K562 (cell line): Measurements from ENCODE around the gene MPZL1. TPM values are rescaled to one million over a fixed set of nuclear protein-coding genes. Genes with fewer than 3 reads are reported as not detected.
A peak's percentile ranks its signal among the peaks of the same experiment; 100 is the strongest.

Experiments
- ATF7 ChIP-seq: fragments of 450-650 bp; IDR thresholded peaks from 2 replicates; pipeline ENCODE4 v1.7.1; 2014; ENCODE audit warnings: mild to moderate bottlenecking, moderate library complexity
- BCLAF1 ChIP-seq, 2 experiments: fragments of 450-650 bp in 1 of 2; IDR thresholded peaks; 2 replicates each; pipeline ENCODE4 v1.6.1; 2011 to 2017; ENCODE audit warnings: low read depth in 2 of 2, antibody characterized with exemption in 1 of 2, borderline replicate concordance in 1 of 2, low read length in 1 of 2, mild to moderate bottlenecking in 1 of 2, mixed read lengths in 1 of 2; ENCODE audit not compliant: control insufficient read depth in 1 of 2
- CBX3 ChIP-seq, 2 experiments: IDR thresholded peaks; 1 replicate in 1 of 2; 2 replicates in 1 of 2; pipeline ENCODE4 v1.6.1; 2012; ENCODE audit warnings: inconsistent platforms in 2 of 2, low read length in 2 of 2, borderline replicate concordance in 1 of 2, control low read depth in 1 of 2
- CGGBP1 ChIP-seq: fragments of 250-450 bp; sonication (Bioruptor Pico); IDR thresholded peaks from 2 replicates; pipeline ENCODE4 v1.9.0; 2021; ENCODE audit warnings: mild to moderate bottlenecking
- CHAMP1 ChIP-seq: fragments of 450-650 bp; IDR thresholded peaks from 2 replicates; pipeline ENCODE4 v1.6.1; 2016; ENCODE audit warnings: mild to moderate bottlenecking
- FOXA1 ChIP-seq: fragments of 450-650 bp; IDR thresholded peaks from 2 replicates; pipeline ENCODE4 v1.6.1; 2016; ENCODE audit warnings: mild to moderate bottlenecking, borderline replicate concordance
- FOXJ2 ChIP-seq: fragments of 200-800 bp; sonication (Bioruptor generic); IDR thresholded peaks from 2 replicates; pipeline ENCODE4 v1.6.1; 2016; ENCODE audit warnings: missing genetic modification characterization, missing compliant biosample characterization
- MAZ ChIP-seq, 2 experiments: fragments of 450-650 bp in 1 of 2; sonication (generic) in 1 of 2; formaldehyde crosslinking; IDR thresholded peaks in 1 of 2; conservative IDR thresholded peaks in 1 of 2; 2 replicates each; pipeline versions ENCODE4 v1.4.0 to v1.5.0; 2020; ENCODE audit warnings: mild to moderate bottlenecking in 1 of 2, missing genetic modification reagents in 1 of 2
- NCOA2 ChIP-seq, 2 experiments: fragments of 450-650 bp; IDR thresholded peaks; 2 replicates each; pipeline ENCODE4 v1.6.1; 2018; ENCODE audit warnings: mild to moderate bottlenecking in 2 of 2, moderate library complexity in 1 of 2; ENCODE audit not compliant: partially characterized antibody in 2 of 2
- POLR3A ChIP-seq: IDR thresholded peaks from 2 replicates; pipeline ENCODE4 v1.6.1; 2011; ENCODE audit warnings: borderline replicate concordance, mild to moderate bottlenecking, moderate library complexity; ENCODE audit not compliant: insufficient read length, insufficient read depth; ENCODE audit errors: extremely low read depth
- SLC30A9 ChIP-seq: fragments of 250-450 bp; sonication (Bioruptor Pico); IDR thresholded peaks from 2 replicates; pipeline ENCODE4 v1.8.0; 2022; ENCODE audit warnings: mild to moderate bottlenecking, moderate library complexity
- SMAD3 ChIP-seq: fragments of 450-650 bp; formaldehyde crosslinking; conservative IDR thresholded peaks from 2 replicates; pipeline ENCODE4 v1.4.0; 2020; ENCODE audit warnings: mild to moderate bottlenecking
- ZNF224 ChIP-seq: sonication (generic); formaldehyde crosslinking; IDR thresholded peaks from 2 replicates; pipeline ENCODE4 v1.8.0; 2022; ENCODE audit warnings: mild to moderate bottlenecking, missing genetic modification reagents
- ZNF324 ChIP-seq: fragments of 250-450 bp; sonication (Bioruptor Pico); IDR thresholded peaks from 2 replicates; pipeline ENCODE4 v1.4.0; 2020; ENCODE audit warnings: mild to moderate bottlenecking
- ZNF518B ChIP-seq: fragments of 250-450 bp; sonication (Bioruptor Pico); IDR thresholded peaks from 2 replicates; pipeline ENCODE4 v1.5.0; 2021; ENCODE audit warnings: mild to moderate bottlenecking, moderate library complexity
- ZNF696 ChIP-seq: fragments of 250-450 bp; sonication (Bioruptor Pico); conservative IDR thresholded peaks from 2 replicates; pipeline ENCODE4 v1.4.0; 2020; ENCODE audit warnings: mild to moderate bottlenecking, moderate library complexity
- polyA plus RNA-seq, 8 experiments: library from polyadenylated mRNA; depleted of rRNA in 4 of 8; stranded (reverse) in 5 of 8; unstranded in 3 of 8; fragments of >200 nt; fragmentation: Nextera tagmentation in 2 of 8; fragmentation: Illumina TruSeq in 1 of 8; extraction: Ambion mirVana in 2 of 8; extraction: Trizol in 1 of 8; gene quantifications; 2 replicates each; pipeline versions ENCODE4 v1.2.1 to v1.2.3, GENCODE V29; 2011 to 2014; ENCODE audit warnings: inconsistent platforms in 1 of 8, missing spikeins in 1 of 8
- total RNA-seq, 7 experiments: library from RNA; depleted of rRNA in 6 of 7; stranded (reverse); fragments of >200 nt in 6 of 7; fragmentation: Illumina TruSeq in 2 of 7; extraction: Trizol in 2 of 7; gene quantifications; 2 replicates each; pipeline versions ENCODE4 v1.2.1 to v1.2.3, GENCODE V29; 2011 to 2021; ENCODE audit warnings: low replicate concordance in 1 of 7

MPZL1 gene
- total and polyA plus RNA-seq, 9 of the 15 experiments (the other 6 are each of a cell fraction or from before 2014, with no cell fraction given) = 14.5 to 153 (median 66.5) TPM

GRCh38 chr1:167825419-167826079 is 103.8 kb downstream of the MPZL1 start (continued):
- TF ChIP-seq FOXA1 (no peak), ZNF224 (CRISPR knock-in tag) (no peak), MAZ (CRISPR knock-in tag; conservative IDR thresholded peaks at IDR 0.05 in 1 of 2, IDR thresholded peaks at IDR 0.05 in 1 of 2) (no peak; a peak in 1 of 4 replicates), ATF7 (peak; percentile 74), SMAD3 (CRISPR knock-in tag) (no peak; the same call in 1 of the 2 replicates), CHAMP1 (no peak), CGGBP1 (no peak), BCLAF1 (IDR thresholded peaks at IDR 0.05; ENCODE audit: borderline replicate concordance in 1 of 2, control insufficient read depth in 1 of 2, low read depth in 2 of 2, low read length in 1 of 2) (no peak), ZNF324 (CRISPR knock-in tag) (no peak), POLR3A (no peak), FOXJ2 (tag) (no peak), ZNF696 (CRISPR knock-in tag) (no peak), ZNF518B (CRISPR knock-in tag) (no peak), SLC30A9 (no peak), NCOA2 (IDR thresholded peaks at IDR 0.05; ENCODE audit: partially characterized antibody in 2 of 2) (no peak), CBX3 (IDR thresholded peaks at IDR 0.05; ENCODE audit: borderline replicate concordance in 1 of 2, low read length in 2 of 2) (peak in 1 of 2 experiments; percentile 59; a peak in 1 of 3 replicates)
